HepG2 (cell line): ENCODE data around the gene MFSD2B. TPM values are rescaled to one million over a fixed set of nuclear protein-coding genes. Genes with fewer than 3 reads are reported as not detected.

ENCODE experiments used
- AKNA ChIP-seq: sonication (generic); formaldehyde crosslinking; IDR thresholded peaks from 2 replicates; pipeline ENCODE4 v1.4.0; 2020; ENCODE audit warnings: missing genetic modification reagents, borderline replicate concordance
- CEBPG ChIP-seq: IDR thresholded peaks from 2 replicates; pipeline ENCODE4 v1.6.1; 2016
- CENPT ChIP-seq: sonication (generic); formaldehyde crosslinking; IDR thresholded peaks from 2 replicates; pipeline ENCODE4 v1.8.0; 2022; ENCODE audit warnings: low read depth, mild to moderate bottlenecking, moderate library complexity, missing genetic modification reagents
- PPARG ChIP-seq: conservative IDR thresholded peaks from 2 replicates; pipeline ENCODE4 v1.6.1; 2016; ENCODE audit warnings: missing biosample characterization, missing genetic modification reagents
- RARA ChIP-seq: IDR thresholded peaks from 2 replicates; pipeline ENCODE4 v1.6.1; 2016; ENCODE audit warnings: missing genetic modification reagents, missing compliant biosample characterization
- TBP ChIP-seq: sonication (generic); formaldehyde crosslinking; IDR thresholded peaks from 2 replicates; pipeline ENCODE4 v1.5.0; 2020; ENCODE audit warnings: missing genetic modification reagents
- TEF ChIP-seq: sonication (generic); formaldehyde crosslinking; IDR thresholded peaks from 2 replicates; pipeline ENCODE4 v1.5.0; 2020; ENCODE audit warnings: missing genetic modification reagents
- U2AF2 ChIP-seq: fragments of 200-400 bp; formaldehyde crosslinking; IDR thresholded peaks from 2 replicates; pipeline ENCODE4 v1.6.1; 2017; ENCODE audit warnings: low read depth, mild to moderate bottlenecking, low read length
- ZFAT ChIP-seq: sonication (generic); formaldehyde crosslinking; conservative IDR thresholded peaks from 2 replicates; pipeline ENCODE4 v1.8.1; 2023; ENCODE audit warnings: missing genetic modification reagents, inconsistent platforms
- ZFY ChIP-seq: sonication (generic); formaldehyde crosslinking; IDR thresholded peaks from 2 replicates; pipeline ENCODE4 v1.4.0; 2020; ENCODE audit warnings: missing genetic modification reagents
- ZHX2 ChIP-seq, 2 experiments: sonication (generic) in 1 of 2; formaldehyde crosslinking in 1 of 2; IDR thresholded peaks; 2 replicates each; pipeline versions ENCODE4 v1.6.1 to v1.9.0; 2014 to 2022; ENCODE audit warnings: antibody characterized with exemption in 1 of 2, borderline replicate concordance in 1 of 2, inconsistent platforms in 1 of 2, low read depth in 1 of 2, missing genetic modification reagents in 1 of 2
- ZNF550 ChIP-seq: sonication (generic); formaldehyde crosslinking; IDR thresholded peaks from 2 replicates; pipeline ENCODE4 v1.4.0; 2020; ENCODE audit warnings: mild to moderate bottlenecking, missing genetic modification reagents, borderline replicate concordance
- ZNF574 ChIP-seq: sonication (generic); formaldehyde crosslinking; IDR thresholded peaks from 2 replicates; pipeline ENCODE4 v1.4.0; 2020; ENCODE audit warnings: missing genetic modification reagents
- ZNF576 ChIP-seq: sonication (generic); formaldehyde crosslinking; IDR thresholded peaks from 2 replicates; pipeline ENCODE4 v1.4.0; 2020; ENCODE audit warnings: mild to moderate bottlenecking, missing genetic modification reagents
- ZNF615 ChIP-seq: sonication (generic); formaldehyde crosslinking; IDR thresholded peaks from 2 replicates; pipeline ENCODE4 v1.5.0; 2020; ENCODE audit warnings: mild to moderate bottlenecking, missing genetic modification reagents, borderline replicate concordance
- polyA plus RNA-seq, 8 experiments: library from polyadenylated mRNA; depleted of rRNA in 3 of 8; stranded (reverse) in 7 of 8; unstranded in 1 of 8; fragments of >200 nt; fragmentation: Illumina TruSeq in 4 of 8; extraction: Trizol in 4 of 8; gene quantifications; 2 replicates each; pipeline versions ENCODE4 v1.2.1 to v1.2.3, GENCODE V29; 2011 to 2016; ENCODE audit warnings: low read depth in 4 of 8, missing spikeins in 1 of 8, mixed read lengths in 1 of 8; ENCODE audit not compliant: insufficient read depth in 1 of 8
- total RNA-seq, 5 experiments: library from RNA; depleted of rRNA; stranded (reverse); fragments of >200 nt; fragmentation: Illumina TruSeq; extraction: Trizol; gene quantifications; 2 replicates each; pipeline ENCODE4 v1.2.3, GENCODE V29; 2016; ENCODE audit warnings: low read depth in 1 of 5

The MFSD2B gene
- total and polyA plus RNA-seq, 2 of the 13 experiments (the other 11 are each of a cell fraction or from before 2014, with no cell fraction given), result 0.21 to 0.93 TPM

- TF ChIP-seq ZNF615 (no peak), CENPT (CRISPR knock-in tag) (no peak), TBP (CRISPR knock-in tag) (no peak), ZNF576 (CRISPR knock-in tag) (no peak), TEF (CRISPR knock-in tag) (no peak), ZFY (peak; percentile 62; the same call in 1 of the 2 replicates), U2AF2 (no peak), AKNA (CRISPR knock-in tag) (no peak), ZHX2 (IDR thresholded peaks at IDR 0.05; ENCODE audit: low read depth) (no peak), ZHX2 (CRISPR knock-in tag; IDR thresholded peaks at IDR 0.05; ENCODE audit: borderline replicate concordance) (no peak), PPARG (no peak), RARA (no peak), ZFAT (CRISPR knock-in tag) (no peak), ZNF550 (no peak), ZNF574 (CRISPR knock-in tag) (peak; percentile 13; the same call in 1 of the 2 replicates), CEBPG (CRISPR knock-in tag) (no peak)
Measured at GRCh38 chr2:24016376-24016761, 6.5 kb downstream of the MFSD2B start (continued).
